Occipital lobe (tissue), 1 donor: Measurements from ENCODE around the gene MNS1. TPM values are rescaled to one million over a fixed set of nuclear protein-coding genes. Genes with fewer than 3 reads are reported as not detected.

Source experiments
- total RNA-seq: library from RNA; depleted of rRNA; stranded (reverse); fragments of >200 nt; gene quantifications from one replicate; pipeline ENCODE4 v1.2.3, GENCODE V29; 2014

The MNS1 gene
- total RNA-seq, 1 donor from 2014 or later = 1.9 TPM

Other genes starting within 250 kb of the MNS1 start
- 22.3 TPM for gene RFX7, start 221.3 kb downstream of the MNS1 start, total RNA-seq
- 23.2 TPM for gene TEX9, start 99.7 kb downstream of the MNS1 start, total RNA-seq